ENCODE results near the gene RPTOR. TPM values are rescaled to one million over a fixed set of nuclear protein-coding genes. Genes with fewer than 3 reads are reported as not detected.

The RPTOR gene
- total RNA-seq, 1 experiment from 2014 or later: 66.7 TPM

GRCh38 chr17:80923211-80924110 lies 378.8 kb downstream of the RPTOR start:
- ChIA-PET CTCF (no interaction called here), POLR2A (no interaction called here)
- Mint-ChIP-seq H3K4me1 (ENCODE audit: low read depth, unreplicated experiment) (no peaks in the 10 kb centered on the region), H3K36me3 (ENCODE audit: insufficient read depth, unreplicated experiment) (peaks cover 19% of the 10 kb centered on the region), H3K4me3 (ENCODE audit: unreplicated experiment) (no peak overlapping the region), H3K9me3 (ENCODE audit: unreplicated experiment) (no peaks in the 10 kb centered on the region), H3K27me3 (ENCODE audit: insufficient read depth, unreplicated experiment) (no peaks in the 10 kb centered on the region), H3K27ac (ENCODE audit: unreplicated experiment) (no peak overlapping the region)
- intact Hi-C loops (cut with micrococcal nuclease; ENCODE audit: unreplicated experiment): no loop called here
- no peaks in the 10 kb centered on the region for H3K27me3 ChIP-seq (replicated peaks; ENCODE audit: control insufficient read depth, insufficient read depth, low read length)
- no TSS peak for BruUV-seq (replicated peaks)
- no peak overlapping the region for H3K4me3 ChIP-seq (ENCODE audit: low read depth, low read length)
- H3K4me1 ChIP-seq: no peaks in the 10 kb centered on the region
- TF ChIP-seq, protein P1, sequence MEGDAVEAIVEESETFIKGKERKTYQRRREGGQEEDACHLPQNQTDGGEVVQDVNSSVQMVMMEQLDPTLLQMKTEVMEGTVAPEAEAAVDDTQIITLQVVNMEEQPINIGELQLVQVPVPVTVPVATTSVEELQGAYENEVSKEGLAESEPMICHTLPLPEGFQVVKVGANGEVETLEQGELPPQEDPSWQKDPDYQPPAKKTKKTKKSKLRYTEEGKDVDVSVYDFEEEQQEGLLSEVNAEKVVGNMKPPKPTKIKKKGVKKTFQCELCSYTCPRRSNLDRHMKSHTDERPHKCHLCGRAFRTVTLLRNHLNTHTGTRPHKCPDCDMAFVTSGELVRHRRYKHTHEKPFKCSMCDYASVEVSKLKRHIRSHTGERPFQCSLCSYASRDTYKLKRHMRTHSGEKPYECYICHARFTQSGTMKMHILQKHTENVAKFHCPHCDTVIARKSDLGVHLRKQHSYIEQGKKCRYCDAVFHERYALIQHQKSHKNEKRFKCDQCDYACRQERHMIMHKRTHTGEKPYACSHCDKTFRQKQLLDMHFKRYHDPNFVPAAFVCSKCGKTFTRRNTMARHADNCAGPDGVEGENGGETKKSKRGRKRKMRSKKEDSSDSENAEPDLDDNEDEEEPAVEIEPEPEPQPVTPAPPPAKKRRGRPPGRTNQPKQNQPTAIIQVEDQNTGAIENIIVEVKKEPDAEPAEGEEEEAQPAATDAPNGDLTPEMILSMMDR (IDR thresholded peaks at IDR 0.05; ENCODE audit: insufficient read depth in 1 of 2, low read depth in 1 of 2, low read length in 1 of 2, severe bottlenecking in 1 of 2, unreplicated experiment in 1 of 2): no peak
- no peaks in the 10 kb centered on the region; the same call in 1 of the 2 replicates for H3K36me3 ChIP-seq (ENCODE audit: control insufficient read depth, insufficient read depth, low read length)
- H3K9me3 ChIP-seq: no peaks in the 10 kb centered on the region
- DNase-seq: no peak

- Mint-ChIP-seq H3K4me3 (ENCODE audit: unreplicated experiment) (no peak overlapping the region), H3K27me3 (ENCODE audit: insufficient read depth, unreplicated experiment) (no peaks in the 10 kb centered on the region), H3K36me3 (ENCODE audit: insufficient read depth, unreplicated experiment) (peaks cover 15% of the 10 kb centered on the region), H3K27ac (ENCODE audit: unreplicated experiment) (no peak overlapping the region), H3K4me1 (ENCODE audit: low read depth, unreplicated experiment) (no peaks in the 10 kb centered on the region), H3K9me3 (ENCODE audit: unreplicated experiment) (no peaks in the 10 kb centered on the region)
- no peaks in the 10 kb centered on the region for H3K4me1 ChIP-seq
- ChIA-PET POLR2A (no interaction called here), CTCF (no interaction called here)
- no peak overlapping the region for H3K4me3 ChIP-seq (ENCODE audit: low read depth, low read length)
- TF ChIP-seq, protein P1 (IDR thresholded peaks at IDR 0.05; ENCODE audit: insufficient read depth in 1 of 2, low read depth in 1 of 2, low read length in 1 of 2, severe bottlenecking in 1 of 2, unreplicated experiment in 1 of 2): no peak
- intact Hi-C loops (cut with micrococcal nuclease; ENCODE audit: unreplicated experiment): no loop called here
- no peaks in the 10 kb centered on the region; the same call in 1 of the 2 replicates for H3K36me3 ChIP-seq (ENCODE audit: control insufficient read depth, insufficient read depth, low read length)
- H3K27me3 ChIP-seq (replicated peaks; ENCODE audit: control insufficient read depth, insufficient read depth, low read length): no peaks in the 10 kb centered on the region
- no TSS peak for BruUV-seq (replicated peaks)
- no peak for DNase-seq
- no peaks in the 10 kb centered on the region for H3K9me3 ChIP-seq
Measured at GRCh38 chr17:80924111-80924806, 379.6 kb downstream of the RPTOR start.

GRCh38 chr17:80924807-80925610 lies 380.4 kb downstream of the RPTOR start:
- ChIA-PET CTCF (no interaction called here), POLR2A (no interaction called here)
- intact Hi-C loops (cut with micrococcal nuclease; ENCODE audit: unreplicated experiment): no loop called here
- H3K4me3 ChIP-seq (ENCODE audit: low read depth, low read length): no peak overlapping the region
- H3K36me3 ChIP-seq (ENCODE audit: control insufficient read depth, insufficient read depth, low read length): peaks cover 1% of the 10 kb centered on the region
- Mint-ChIP-seq H3K27me3 (ENCODE audit: insufficient read depth, unreplicated experiment) (no peaks in the 10 kb centered on the region), H3K27ac (ENCODE audit: unreplicated experiment) (no peak overlapping the region), H3K9me3 (ENCODE audit: unreplicated experiment) (no peaks in the 10 kb centered on the region), H3K4me1 (ENCODE audit: low read depth, unreplicated experiment) (no peaks in the 10 kb centered on the region), H3K36me3 (ENCODE audit: insufficient read depth, unreplicated experiment) (peaks cover 11% of the 10 kb centered on the region), H3K4me3 (ENCODE audit: unreplicated experiment) (no peak overlapping the region)
- BruUV-seq (replicated peaks): no TSS peak
- TF ChIP-seq, protein P1 (IDR thresholded peaks at IDR 0.05; ENCODE audit: insufficient read depth in 1 of 2, low read depth in 1 of 2, low read length in 1 of 2, severe bottlenecking in 1 of 2, unreplicated experiment in 1 of 2): no peak
- DNase-seq: no peak
- no peaks in the 10 kb centered on the region for H3K4me1 ChIP-seq
- H3K27me3 ChIP-seq (replicated peaks; ENCODE audit: control insufficient read depth, insufficient read depth, low read length): no peaks in the 10 kb centered on the region
- no peaks in the 10 kb centered on the region for H3K9me3 ChIP-seq
